HCT116 (cell line): Measurements from ENCODE around the gene LSM12.

Experiments
- EZH2 ChIP-seq: fragments of 200-600 bp; sonication (generic); IDR thresholded peaks from 2 replicates; pipeline ENCODE4 v1.6.1; 2017; ENCODE audit warnings: antibody characterized with exemption, mixed run types
- POLR2A ChIP-seq: IDR thresholded peaks from 2 replicates; pipeline ENCODE4 v1.7.0; 2011; ENCODE audit warnings: borderline replicate concordance; ENCODE audit not compliant: insufficient read depth, insufficient read length; ENCODE audit errors: extremely low read depth
- RAD21 ChIP-seq: IDR thresholded peaks from 2 replicates; pipeline ENCODE4 v1.6.1; 2012; ENCODE audit warnings: low read depth, mild to moderate bottlenecking
- ZNF274 ChIP-seq: fragments of 200-500 bp; sonication (Bioruptor generic); IDR thresholded peaks from 2 replicates; pipeline ENCODE4 v1.6.1; 2014; ENCODE audit warnings: mild to moderate bottlenecking, low read depth, low read length, inconsistent platforms
- TF ChIP-seq, protein P1 (sequence below), 3 experiments: fragments of 200-600 bp in 1 of 3; sonication (generic) in 1 of 3; IDR thresholded peaks in 2 of 3; conservative IDR thresholded peaks in 1 of 3; 2 replicates each; pipeline ENCODE4 v1.5.1; 2012 to 2017; ENCODE audit warnings: low read depth in 2 of 3, low read length in 2 of 3, antibody characterized with exemption in 1 of 3, borderline replicate concordance in 1 of 3, control low read depth in 1 of 3, mild to moderate bottlenecking in 1 of 3, mixed read lengths in 1 of 3, mixed run types in 1 of 3, moderate library complexity in 1 of 3; ENCODE audit not compliant: insufficient read depth in 1 of 3
- TF ChIP-seq, protein P2 (sequence below): IDR thresholded peaks from 2 replicates; pipeline ENCODE4 v1.6.1; 2012

DNA sequence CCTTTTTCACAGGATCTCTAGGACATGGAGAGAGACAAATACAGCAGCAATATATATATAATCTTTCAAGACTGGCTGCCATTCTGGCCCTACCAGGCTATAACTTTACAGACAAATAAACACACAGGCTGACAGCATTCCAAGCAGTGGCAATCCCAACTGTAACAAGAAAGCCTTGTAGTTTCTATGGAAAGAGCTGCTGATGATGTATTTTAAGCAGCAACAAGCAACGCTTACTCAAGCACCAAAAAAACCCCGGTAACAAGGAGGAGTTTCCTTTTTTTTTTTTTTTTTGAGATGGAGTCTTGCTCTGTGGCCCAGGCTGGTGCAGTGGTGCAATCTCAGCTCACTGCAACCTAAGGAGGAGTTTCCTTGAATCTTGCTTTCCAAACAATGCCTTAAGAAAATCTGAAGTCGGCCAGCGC, 23.2 kb downstream of the LSM12 start:
- TF ChIP-seq, protein P1, sequence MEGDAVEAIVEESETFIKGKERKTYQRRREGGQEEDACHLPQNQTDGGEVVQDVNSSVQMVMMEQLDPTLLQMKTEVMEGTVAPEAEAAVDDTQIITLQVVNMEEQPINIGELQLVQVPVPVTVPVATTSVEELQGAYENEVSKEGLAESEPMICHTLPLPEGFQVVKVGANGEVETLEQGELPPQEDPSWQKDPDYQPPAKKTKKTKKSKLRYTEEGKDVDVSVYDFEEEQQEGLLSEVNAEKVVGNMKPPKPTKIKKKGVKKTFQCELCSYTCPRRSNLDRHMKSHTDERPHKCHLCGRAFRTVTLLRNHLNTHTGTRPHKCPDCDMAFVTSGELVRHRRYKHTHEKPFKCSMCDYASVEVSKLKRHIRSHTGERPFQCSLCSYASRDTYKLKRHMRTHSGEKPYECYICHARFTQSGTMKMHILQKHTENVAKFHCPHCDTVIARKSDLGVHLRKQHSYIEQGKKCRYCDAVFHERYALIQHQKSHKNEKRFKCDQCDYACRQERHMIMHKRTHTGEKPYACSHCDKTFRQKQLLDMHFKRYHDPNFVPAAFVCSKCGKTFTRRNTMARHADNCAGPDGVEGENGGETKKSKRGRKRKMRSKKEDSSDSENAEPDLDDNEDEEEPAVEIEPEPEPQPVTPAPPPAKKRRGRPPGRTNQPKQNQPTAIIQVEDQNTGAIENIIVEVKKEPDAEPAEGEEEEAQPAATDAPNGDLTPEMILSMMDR (IDR thresholded peaks at IDR 0.05 in 2 of 3, conservative IDR thresholded peaks at IDR 0.05 in 1 of 3; ENCODE audit: borderline replicate concordance in 1 of 3, insufficient read depth in 1 of 3, low read depth in 2 of 3, low read length in 2 of 3): no peak
- TF ChIP-seq ZNF274 (no peak), POLR2A (no peak), RAD21 (no peak), EZH2 (no peak)
- TF ChIP-seq, protein P2, sequence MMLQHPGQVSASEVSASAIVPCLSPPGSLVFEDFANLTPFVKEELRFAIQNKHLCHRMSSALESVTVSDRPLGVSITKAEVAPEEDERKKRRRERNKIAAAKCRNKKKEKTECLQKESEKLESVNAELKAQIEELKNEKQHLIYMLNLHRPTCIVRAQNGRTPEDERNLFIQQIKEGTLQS: no peak
